Stimulated activated CD4-positive, alpha-beta T cell treated with anti-CD3 and anti-CD28 coated beads, Interleukin-15, amount 100 ng/mL, for 1 hour (primary cell): Measurements from ENCODE around the gene ATP6V1A.

Experiments used
- DNase-seq, 2 donors: peaks; one replicate each; pipeline ENCODE4 v3.0.0-alpha.2; 2020; ENCODE audit warnings: low read depth in 1 of 2, low spot score in 1 of 2

ATP6V1A gene

GRCh38 chr3:113746548-113747282 is at the start of gene ATP6V1A:
TSS of gene ATP6V1A (plus strand) at chr3:113747035. CDS start at chr3:113778754, 31,719 bp downstream.
- peak; percentile 57 to 59 for DNase-seq

- DNase-seq, result no peak
These were observed 49.2 kb upstream of the ATP6V1A start for GRCh38 chr3:113697500-113698090.

GRCh38 chr3:113698213-113698742 is 48.6 kb upstream of the ATP6V1A start:
- no peak for DNase-seq

- DNase-seq, result no peak
These were observed 47.9 kb upstream of the ATP6V1A start for GRCh38 chr3:113698956-113699355.

GRCh38 chr3:113707835-113708234 is 39.0 kb upstream of the ATP6V1A start:
- DNase-seq, result no peak

GRCh38 chr3:113712129-113712528 is 34.7 kb upstream of the ATP6V1A start:
- DNase-seq, result no peak

- no peak for DNase-seq
These were observed 32.1 kb upstream of the ATP6V1A start for GRCh38 chr3:113714702-113715101.

GRCh38 chr3:113717308-113717707 is 29.5 kb upstream of the ATP6V1A start:
- no peak for DNase-seq

- DNase-seq, result no peak
These were observed 29.0 kb upstream of the ATP6V1A start for GRCh38 chr3:113717818-113718217.

GRCh38 chr3:113719294-113719693 is 27.5 kb upstream of the ATP6V1A start:
- no peak for DNase-seq

GRCh38 chr3:113719758-113720157 is 27.1 kb upstream of the ATP6V1A start:
- no peak for DNase-seq

GRCh38 chr3:113721636-113722035 is 25.2 kb upstream of the ATP6V1A start:
- DNase-seq, result no peak

GRCh38 chr3:113728661-113729060 is 18.2 kb upstream of the ATP6V1A start:
- no peak for DNase-seq

GRCh38 chr3:113730550-113730949 is 16.3 kb upstream of the ATP6V1A start:
- DNase-seq, result no peak

- no peak for DNase-seq
These were observed 15.1 kb upstream of the ATP6V1A start for GRCh38 chr3:113731694-113732093.

GRCh38 chr3:113736548-113737089 is 10.2 kb upstream of the ATP6V1A start:
- DNase-seq, result no peak

GRCh38 chr3:113741086-113741485 is 5.7 kb upstream of the ATP6V1A start:
- DNase-seq, result no peak

- DNase-seq, result no peak
These were observed 5.2 kb upstream of the ATP6V1A start for GRCh38 chr3:113741620-113742019.

GRCh38 chr3:113743006-113743630 is 3.7 kb upstream of the ATP6V1A start:
- DNase-seq, result no peak

- DNase-seq, result peak; percentile 50 to 60
These were observed 1.7 kb upstream of the ATP6V1A start for GRCh38 chr3:113744941-113745755.
